ENCODE results near the gene KRTAP10-9.

- TF ChIP-seq TAF1 (IDR thresholded peaks at IDR 0.05; ENCODE audit: low read depth, low read length), result no peak
- TF ChIP-seq CREB1 (IDR thresholded peaks at IDR 0.05), result no peak
- TF ChIP-seq CTCF (IDR thresholded peaks at IDR 0.05; ENCODE audit: control extremely low read depth in 1 of 3, insufficient read depth in 1 of 3, low read depth in 1 of 3, low read length in 3 of 3), result no peak
- no peak for TF ChIP-seq YY1 (IDR thresholded peaks at IDR 0.05; ENCODE audit: low read depth, low read length)
- no peak for TF ChIP-seq POLR2AphosphoS5 (IDR thresholded peaks at IDR 0.05; ENCODE audit: low read depth, low read length)
- no peak for TF ChIP-seq RFX5 (IDR thresholded peaks at IDR 0.05; ENCODE audit: borderline replicate concordance, low read depth, low read length)
- no peak for TF ChIP-seq KDM1A (IDR thresholded peaks at IDR 0.05; ENCODE audit: borderline replicate concordance, low read length)
- TF ChIP-seq EZH2 (IDR thresholded peaks at IDR 0.05; ENCODE audit: low read depth, low read length, severe bottlenecking), result no peak
- no peak for TF ChIP-seq FOSL1 (IDR thresholded peaks at IDR 0.05; ENCODE audit: insufficient read depth, low read depth, low read length)
- no peak for TF ChIP-seq ATF3 (IDR thresholded peaks at IDR 0.05; ENCODE audit: insufficient read depth, low read depth, low read length)
- no peak for TF ChIP-seq RBBP5 (IDR thresholded peaks at IDR 0.05; ENCODE audit: borderline replicate concordance, low read depth, low read length)
- no peak for TF ChIP-seq SP1 (IDR thresholded peaks at IDR 0.05; ENCODE audit: low read depth, low read length)
- TF ChIP-seq USF2 (IDR thresholded peaks at IDR 0.05; ENCODE audit: low read length), result no peak
Observed at GRCh38 chr21:44630440-44630839, 3.5 kb downstream of the KRTAP10-9 start.

Data from H1 (cell line).